ENCODE results near the gene CYP24A1. TPM values are rescaled to one million over a fixed set of nuclear protein-coding genes. Genes with fewer than 3 reads are reported as not detected.
"Not testable (repeated sequence)": the region's sequence is repeated elsewhere in the genome, so short reads cannot be mapped to it uniquely, and the experiment has no call there.

The CYP24A1 gene
- total RNA-seq, 1 donor from 2014 or later, result 0.73 TPM

- Histone ChIP-seq H3K79me2 (ENCODE audit: insufficient read depth, low read length) (no peaks in the 10 kb centered on the region), H3K36me3 (ENCODE audit: insufficient read depth, low read length) (no peaks in the 10 kb centered on the region), H4K20me1 (ENCODE audit: insufficient read depth, low read length) (no peaks in the 10 kb centered on the region), H3K9ac (ENCODE audit: low read length) (peak overlapping the region; percentile 75), H3K9me3 (ENCODE audit: insufficient read depth, low read depth, low read length) (peaks cover 4% of the 10 kb centered on the region), H3K4me1 (ENCODE audit: insufficient read depth, low read length) (peaks cover 37% of the 10 kb centered on the region), H3K4me2 (ENCODE audit: low read length) (peak overlapping the region; percentile 63), H3K27me3 (ENCODE audit: insufficient read depth, low read length) (no peaks in the 10 kb centered on the region), H3K27ac (ENCODE audit: low read depth, low read length) (peak overlapping the region; percentile 97), H3K4me3 (ENCODE audit: insufficient read depth, low read depth, low read length) (no peak overlapping the region), H2AFZ (ENCODE audit: low read depth, low read length) (peak overlapping the region; percentile 29)
- Mint-ChIP-seq H3K36me3 (ENCODE audit: low read depth, unreplicated experiment) (no peaks in the 10 kb centered on the region), H3K27me3 (ENCODE audit: low read depth, unreplicated experiment) (no peaks in the 10 kb centered on the region), H3K27ac (ENCODE audit: unreplicated experiment) (no peak overlapping the region), H3K4me1 (ENCODE audit: low read depth, unreplicated experiment) (peaks cover 15% of the 10 kb centered on the region), H3K9me3 (ENCODE audit: unreplicated experiment) (no peaks in the 10 kb centered on the region), H3K4me3 (ENCODE audit: unreplicated experiment) (no peak overlapping the region)
- TF ChIP-seq CTCF (IDR thresholded peaks at IDR 0.05; ENCODE audit: insufficient read depth, low read depth, low read length) (no peak), EZH2 (IDR thresholded peaks at IDR 0.05; ENCODE audit: insufficient read depth, low read length) (no peak)
- FAIRE-seq, result no peak
- DNase-seq (ENCODE audit: low read depth), result no peak
These were observed 41.8 kb downstream of the CYP24A1 start for GRCh38 chr20:54131675-54132611.

- H3K27me3 Mint-ChIP-seq (ENCODE audit: low read depth, unreplicated experiment); H3K9me3 Mint-ChIP-seq (ENCODE audit: unreplicated experiment); H3K79me2 ChIP-seq (ENCODE audit: insufficient read depth, low read length); H3K27me3 ChIP-seq (ENCODE audit: insufficient read depth, low read length); DNase-seq (ENCODE audit: low read depth); H3K27ac Mint-ChIP-seq (ENCODE audit: unreplicated experiment); H3K36me3 Mint-ChIP-seq (ENCODE audit: low read depth, unreplicated experiment); H3K4me2 ChIP-seq (ENCODE audit: low read length); H3K4me3 Mint-ChIP-seq (ENCODE audit: unreplicated experiment); H4K20me1 ChIP-seq (ENCODE audit: insufficient read depth, low read length); FAIRE-seq; H3K9me3 ChIP-seq (ENCODE audit: insufficient read depth, low read depth, low read length); H2AFZ ChIP-seq (ENCODE audit: low read depth, low read length); H3K36me3 ChIP-seq (ENCODE audit: insufficient read depth, low read length); H3K27ac ChIP-seq (ENCODE audit: low read depth, low read length); H3K9ac ChIP-seq (ENCODE audit: low read length); H3K4me3 ChIP-seq (ENCODE audit: insufficient read depth, low read depth, low read length): not testable (repeated sequence)
- H3K4me1 Mint-ChIP-seq (ENCODE audit: low read depth, unreplicated experiment), result peaks cover 22% of the 10 kb centered on the region
- peaks cover 37% of the 10 kb centered on the region for H3K4me1 ChIP-seq (ENCODE audit: insufficient read depth, low read length)
These were observed 42.7 kb downstream of the CYP24A1 start for GRCh38 chr20:54131125-54131524.

GRCh38 chr20:54129350-54129749 lies 44.4 kb downstream of the CYP24A1 start:
- Mint-ChIP-seq H3K4me1 (ENCODE audit: low read depth, unreplicated experiment) (peaks cover 22% of the 10 kb centered on the region), H3K4me3 (ENCODE audit: unreplicated experiment) (no peak overlapping the region), H3K9me3 (ENCODE audit: unreplicated experiment) (no peaks in the 10 kb centered on the region), H3K27ac (ENCODE audit: unreplicated experiment) (no peak overlapping the region), H3K27me3 (ENCODE audit: low read depth, unreplicated experiment) (no peaks in the 10 kb centered on the region), H3K36me3 (ENCODE audit: low read depth, unreplicated experiment) (no peaks in the 10 kb centered on the region)
- H3K4me3 ChIP-seq (ENCODE audit: insufficient read depth, low read depth, low read length), result no peak overlapping the region
- TF ChIP-seq EZH2 (IDR thresholded peaks at IDR 0.05; ENCODE audit: insufficient read depth, low read length) (no peak), CTCF (IDR thresholded peaks at IDR 0.05; ENCODE audit: insufficient read depth, low read depth, low read length) (no peak)
- DNase-seq (ENCODE audit: low read depth), result no peak
- no peak overlapping the region for H3K27ac ChIP-seq (ENCODE audit: low read depth, low read length)
- no peak overlapping the region for H3K4me2 ChIP-seq (ENCODE audit: low read length)
- no peak for FAIRE-seq
- no peaks in the 10 kb centered on the region for H4K20me1 ChIP-seq (ENCODE audit: insufficient read depth, low read length)
- H3K4me1 ChIP-seq (ENCODE audit: insufficient read depth, low read length), result peaks cover 29% of the 10 kb centered on the region
- no peaks in the 10 kb centered on the region for H3K36me3 ChIP-seq (ENCODE audit: insufficient read depth, low read length)
- H3K27me3 ChIP-seq (ENCODE audit: insufficient read depth, low read length), result no peaks in the 10 kb centered on the region
- H3K9me3 ChIP-seq (ENCODE audit: insufficient read depth, low read depth, low read length), result no peaks in the 10 kb centered on the region
- H3K9ac ChIP-seq (ENCODE audit: low read length), result no peak overlapping the region
- no peak overlapping the region for H2AFZ ChIP-seq (ENCODE audit: low read depth, low read length)
- no peaks in the 10 kb centered on the region for H3K79me2 ChIP-seq (ENCODE audit: insufficient read depth, low read length)
